T-helper 1 cell (primary cell): ENCODE data around the gene PTPRN2.

Experiments
- DNase-seq, 5 donors: peaks; one replicate each; pipeline ENCODE4 v3.0.0-alpha.2; 2012 to 2020

Gene PTPRN2

GRCh38 chr7:157979636-157980340, 607.8 kb downstream of the PTPRN2 start:
- no peak for DNase-seq

GRCh38 chr7:157978766-157979165, 608.9 kb downstream of the PTPRN2 start:
- DNase-seq, result no peak

- no peak for DNase-seq
These were observed 609.7 kb downstream of the PTPRN2 start for GRCh38 chr7:157977717-157978496.

DNA sequence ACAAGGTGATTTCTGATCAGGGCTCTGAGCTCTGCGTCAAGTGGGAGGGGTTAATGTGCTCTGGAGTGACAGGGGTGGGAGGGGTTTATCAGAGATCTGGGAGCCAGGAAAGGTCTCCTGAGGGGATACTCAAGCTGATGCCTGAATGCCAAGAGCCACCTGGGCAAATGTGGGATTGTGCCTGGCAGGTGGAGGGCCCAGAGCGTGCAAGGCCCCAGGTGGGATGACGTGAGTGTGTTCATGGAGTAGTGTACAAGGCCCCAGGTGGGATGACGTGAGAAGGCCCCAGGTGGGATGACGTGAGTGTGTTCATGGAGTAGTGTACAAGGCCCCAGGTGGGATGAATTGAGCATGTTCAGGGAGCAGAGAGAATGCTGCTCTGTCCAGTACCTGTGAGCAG, 610.3 kb downstream of the PTPRN2 start:
- DNase-seq, result no peak

- DNase-seq, result no peak
These were observed 611.2 kb downstream of the PTPRN2 start for GRCh38 chr7:157976406-157976805.

- DNase-seq, result no peak
These were observed 611.9 kb downstream of the PTPRN2 start for GRCh38 chr7:157975401-157976372.

GRCh38 chr7:157974678-157975230, 612.9 kb downstream of the PTPRN2 start:
- DNase-seq, result no peak

DNA sequence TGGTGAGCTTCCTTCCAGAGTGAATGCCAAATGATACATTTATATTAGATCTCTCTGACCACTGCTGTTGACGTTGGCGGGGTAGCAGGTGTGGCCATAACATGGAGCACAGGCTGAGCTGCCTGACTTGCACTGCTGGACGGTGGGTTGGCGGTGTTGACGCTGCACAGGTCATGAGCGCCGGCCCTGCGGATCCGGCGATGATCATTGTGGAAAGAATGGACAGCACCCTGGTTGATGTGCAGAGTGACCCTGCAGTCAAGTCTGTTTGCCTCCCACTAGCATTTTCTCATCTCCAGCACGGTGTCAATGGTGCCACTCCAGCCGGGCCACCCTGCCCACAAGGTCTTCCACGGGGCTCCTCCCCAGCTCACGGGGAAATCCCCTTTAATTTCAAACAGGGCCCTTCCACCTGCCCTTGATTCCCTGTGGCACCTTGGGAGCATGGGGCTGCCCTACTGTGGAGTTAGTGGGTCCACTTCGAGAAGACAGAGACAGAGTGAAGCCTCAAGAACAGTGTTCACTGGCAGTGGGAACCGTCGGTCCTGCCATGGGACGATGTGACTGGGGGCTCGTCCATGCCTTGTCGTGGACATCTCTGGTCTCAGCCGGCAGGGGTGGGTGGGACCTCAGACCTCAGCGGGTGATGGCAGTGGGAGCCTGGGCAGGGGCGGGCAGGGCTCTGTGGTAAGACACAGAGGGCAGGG, 613.5 kb downstream of the PTPRN2 start:
- no peak for DNase-seq

DNA sequence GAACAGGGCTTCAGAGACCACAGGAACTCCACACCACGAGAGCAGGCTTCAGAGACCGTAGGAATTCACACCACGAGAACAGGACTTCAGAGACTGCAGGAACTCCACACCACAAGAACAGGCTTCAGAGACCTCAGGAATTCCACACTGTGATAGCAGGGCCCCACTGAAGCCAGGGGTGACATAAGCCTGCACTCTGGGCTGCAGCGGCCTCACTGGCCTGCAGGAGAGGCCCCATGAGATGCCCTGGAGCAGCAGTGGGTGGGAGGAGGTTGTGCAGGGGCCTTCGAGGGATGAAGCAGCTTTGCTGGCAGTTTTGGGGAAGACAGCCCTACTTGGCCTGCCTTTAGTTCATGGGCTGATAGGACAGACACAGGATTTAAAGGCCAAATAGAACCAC, 614.7 kb downstream of the PTPRN2 start:
- no peak for DNase-seq

- no peak for DNase-seq
These were observed 616.1 kb downstream of the PTPRN2 start for GRCh38 chr7:157971501-157971900.

- DNase-seq, result no peak
These were observed 616.9 kb downstream of the PTPRN2 start for GRCh38 chr7:157970744-157971143.

DNA sequence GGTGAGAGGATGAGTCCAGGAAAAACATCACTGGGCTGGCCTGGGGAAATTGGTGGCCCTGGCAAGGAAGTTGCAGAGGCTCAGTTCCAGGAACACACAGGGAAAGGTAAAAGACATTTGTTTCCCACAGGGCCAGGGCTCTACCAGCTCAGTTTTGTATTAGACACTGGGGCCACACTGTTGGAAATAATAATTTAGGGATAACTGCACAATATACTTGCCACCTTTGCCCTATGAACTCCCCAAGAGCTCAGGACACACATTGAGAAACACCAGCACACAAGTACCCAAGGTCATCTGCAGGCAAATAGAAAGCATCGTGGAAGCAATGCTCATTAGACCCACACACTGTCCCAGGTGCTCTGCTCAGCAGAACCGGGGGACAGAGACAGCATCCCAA, 617.6 kb downstream of the PTPRN2 start:
- no peak for DNase-seq

DNA sequence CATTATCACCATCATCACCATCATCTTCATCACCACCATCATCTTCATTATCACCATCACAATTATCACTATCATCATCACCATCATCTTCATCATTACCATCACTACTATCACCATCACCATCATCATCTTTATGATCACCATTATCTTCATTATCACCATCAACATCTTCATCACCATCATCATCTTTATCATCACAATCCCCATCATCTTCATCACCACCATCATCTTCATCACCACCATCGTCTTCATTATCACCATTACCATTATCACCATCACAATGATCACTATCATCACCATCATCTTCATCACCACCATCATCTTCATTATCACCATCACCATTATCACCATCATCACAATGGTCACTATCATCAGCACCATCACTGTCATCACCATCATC, 621.1 kb downstream of the PTPRN2 start:
- no peak for DNase-seq

- DNase-seq, result no peak
These were observed 623.1 kb downstream of the PTPRN2 start for GRCh38 chr7:157964521-157964920.

- DNase-seq, result no peak
These were observed 623.6 kb downstream of the PTPRN2 start for GRCh38 chr7:157964016-157964415.

- DNase-seq, result no peak
These were observed 624.1 kb downstream of the PTPRN2 start for GRCh38 chr7:157963526-157963925.

DNA sequence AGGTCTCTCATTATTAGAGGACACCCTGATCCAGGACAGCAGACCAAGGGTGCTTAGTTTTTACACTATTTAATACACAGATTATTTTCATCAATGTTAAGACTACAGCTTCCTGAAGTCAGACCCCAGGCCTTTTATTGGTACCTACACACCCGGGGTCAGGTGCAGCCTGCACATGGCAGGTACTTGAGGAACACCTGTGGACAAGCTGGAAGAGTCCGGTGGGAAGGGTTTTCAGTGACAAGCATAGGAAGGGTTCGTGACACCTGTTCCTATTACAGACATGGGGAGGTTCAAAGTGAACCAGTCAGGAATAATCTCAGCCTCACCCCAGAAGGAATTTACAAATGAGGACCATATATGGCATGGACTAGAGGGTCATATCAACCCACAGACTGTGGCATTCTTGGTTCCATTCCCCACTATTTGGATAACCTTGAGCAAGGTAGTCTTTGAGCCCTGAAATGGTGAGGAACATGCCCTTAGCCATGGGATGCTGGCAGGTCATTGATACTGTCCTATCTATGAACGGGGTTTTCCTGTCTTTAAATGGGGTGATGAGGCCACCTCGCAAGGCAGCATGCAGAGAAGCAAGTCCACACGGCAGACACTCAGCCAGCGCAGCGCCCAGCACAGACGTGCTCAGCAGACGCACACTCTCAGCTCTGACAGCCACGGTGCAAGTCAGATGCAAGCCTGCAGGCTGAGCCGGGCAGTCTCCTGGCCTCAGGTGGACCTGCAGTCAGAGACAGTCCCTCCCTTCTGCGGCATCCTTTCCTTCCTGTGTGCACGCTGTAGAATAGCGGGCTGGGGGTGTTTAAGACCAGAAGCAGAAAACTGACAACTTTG, 624.9 kb downstream of the PTPRN2 start:
- no peak for DNase-seq

GRCh38 chr7:157961731-157962457, 625.7 kb downstream of the PTPRN2 start:
- no peak for DNase-seq

DNA sequence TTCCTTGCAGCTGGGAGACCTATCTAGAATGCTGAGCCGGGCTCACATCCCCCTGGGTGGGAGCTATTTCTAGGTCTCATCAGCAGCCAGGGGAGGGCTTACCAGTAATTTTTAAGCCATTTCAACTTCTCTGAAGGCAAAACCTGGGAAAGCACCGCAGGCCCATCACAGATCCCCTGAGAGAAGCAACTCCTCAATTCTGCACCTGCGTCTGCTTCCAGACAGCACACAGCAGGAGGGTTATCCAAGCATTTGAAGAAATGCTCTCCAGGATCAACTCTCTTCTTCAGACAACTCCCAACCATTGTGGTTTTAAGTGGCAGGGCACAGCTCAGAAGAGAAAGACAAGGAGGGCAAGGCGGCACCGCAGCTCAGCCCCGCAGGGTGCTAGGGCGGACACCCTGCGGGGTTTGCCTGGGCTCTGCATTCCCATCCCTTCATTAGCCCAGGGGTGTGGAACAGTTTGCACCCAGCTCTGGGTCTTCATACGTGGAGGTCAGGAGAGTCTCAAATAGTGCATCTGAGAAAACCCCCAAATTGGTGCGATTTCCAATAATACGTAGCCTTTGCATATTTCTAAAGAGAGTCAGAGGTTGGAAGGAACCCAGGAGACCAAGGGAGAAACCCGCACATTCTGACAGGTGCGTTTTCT, 632.1 kb downstream of the PTPRN2 start:
- DNase-seq, result no peak

- DNase-seq, result no peak
These were observed 632.7 kb downstream of the PTPRN2 start for GRCh38 chr7:157954901-157955300.
